Neural cell (in vitro differentiated cells): ENCODE data around the gene S100P. TPM values are rescaled to one million over a fixed set of nuclear protein-coding genes. Genes with fewer than 3 reads are reported as not detected.

Experiments
- H2AFZ ChIP-seq: fragments of 200-600, 300-800 bp; sonication (generic), shearing (Covaris generic); 2 replicates; pipeline ENCODE4 v1.6.0; 2014; ENCODE audit warnings: low read depth, mild to moderate bottlenecking, antibody characterized with exemption, low read length, moderate library complexity
- H3F3A ChIP-seq: fragments of 200-600 bp; shearing (Covaris generic); 2 replicates; pipeline ENCODE4 v1.6.1; 2016; ENCODE audit warnings: mild to moderate bottlenecking, moderate library complexity, mixed read lengths, antibody characterized with exemption, low read length; ENCODE audit not compliant: insufficient read depth, poor library complexity, severe bottlenecking
- H3K27ac ChIP-seq: fragments of 200-600, 300-800 bp; sonication (generic), shearing (Covaris generic); 2 replicates; pipeline ENCODE4 v1.5.1; 2014; ENCODE audit warnings: mild to moderate bottlenecking, low read length, moderate library complexity
- H3K27me3 ChIP-seq: fragments of 300-800, 200-600 bp; sonication (generic), shearing (Covaris generic); 2 replicates; pipeline ENCODE4 v1.6.0; 2014; ENCODE audit warnings: mild to moderate bottlenecking, low read depth, low read length, moderate library complexity; ENCODE audit not compliant: insufficient read depth
- H3K36me3 ChIP-seq: fragments of 300-800, 200-600 bp; sonication (generic), shearing (Covaris generic); 2 replicates; pipeline ENCODE4 v1.5.1; 2014; ENCODE audit warnings: mild to moderate bottlenecking, antibody characterized with exemption, low read length, moderate library complexity; ENCODE audit not compliant: insufficient read depth
- H3K4me2 ChIP-seq: fragments of 300-800, 200-600 bp; sonication (generic), shearing (Covaris generic); 2 replicates; pipeline ENCODE4 v1.6.0; 2014; ENCODE audit warnings: mild to moderate bottlenecking, low read length
- H3K4me3 ChIP-seq: fragments of 300-800, 200-600 bp; sonication (generic), shearing (Covaris generic); 2 replicates; pipeline ENCODE4 v1.5.1; 2014; ENCODE audit warnings: mild to moderate bottlenecking, low read length, moderate library complexity
- H3K79me2 ChIP-seq: fragments of 200-600 bp; shearing (Covaris generic); replicated peaks from 2 replicates; pipeline ENCODE4 v1.6.0; 2014; ENCODE audit warnings: mild to moderate bottlenecking, low read length, moderate library complexity; ENCODE audit not compliant: insufficient read depth
- H3K9ac ChIP-seq: fragments of 300-800, 200-600 bp; sonication (generic), shearing (Covaris generic); 2 replicates; pipeline ENCODE4 v1.6.1; 2016; ENCODE audit warnings: mild to moderate bottlenecking, low read length, mixed read lengths
- H3K9me2 ChIP-seq: fragments of 200-600 bp; shearing (Covaris generic); 2 replicates; pipeline ENCODE4 v1.6.1; 2016; ENCODE audit warnings: mild to moderate bottlenecking, low read length, mixed read lengths; ENCODE audit not compliant: insufficient read depth
- H3K9me3 ChIP-seq: fragments of 200-600, 300-800 bp; sonication (generic), shearing (Covaris generic); 2 replicates; pipeline ENCODE4 v1.6.1; 2016; ENCODE audit warnings: mild to moderate bottlenecking, mixed run types, low read length, moderate library complexity, mixed read lengths
- H4K20me1 ChIP-seq: fragments of 200-600 bp; shearing (Covaris generic); 2 replicates; pipeline ENCODE4 v1.6.1; 2016; ENCODE audit warnings: mild to moderate bottlenecking, mixed run types; ENCODE audit not compliant: insufficient read depth
- CTCF ChIP-seq: fragments of 450-650 bp; IDR thresholded peaks from 2 replicates; pipeline ENCODE4 v1.5.1; 2014; ENCODE audit warnings: antibody characterized with exemption, mild to moderate bottlenecking, moderate library complexity; ENCODE audit not compliant: poor library complexity, severe bottlenecking
- EP300 ChIP-seq: fragments of 450-650 bp; conservative IDR thresholded peaks from 2 replicates; pipeline ENCODE4 v1.6.1; 2014; ENCODE audit warnings: antibody characterized with exemption, mild to moderate bottlenecking, moderate library complexity; ENCODE audit not compliant: poor library complexity, severe bottlenecking
- EZH2 ChIP-seq: fragments of 200-600, 300-800 bp; shearing (Covaris generic), sonication (generic); IDR thresholded peaks from 2 replicates; pipeline ENCODE4 v1.6.1; 2014; ENCODE audit warnings: antibody characterized with exemption, low read length, borderline replicate concordance, mild to moderate bottlenecking; ENCODE audit not compliant: insufficient read depth, poor library complexity, severe bottlenecking
- MXI1 ChIP-seq: fragments of 450-650 bp; conservative IDR thresholded peaks from 2 replicates; pipeline ENCODE4 v1.6.1; 2014; ENCODE audit warnings: antibody characterized with exemption, mild to moderate bottlenecking; ENCODE audit not compliant: poor library complexity, severe bottlenecking
- POLR2AphosphoS5 ChIP-seq: IDR thresholded peaks from 2 replicates; pipeline ENCODE4 v1.6.1; 2012
- RAD21 ChIP-seq: fragments of 450-650 bp; conservative IDR thresholded peaks from 2 replicates; pipeline ENCODE4 v1.6.1; 2014; ENCODE audit warnings: antibody characterized with exemption, mild to moderate bottlenecking, moderate library complexity
- SMC3 ChIP-seq: fragments of 450-650 bp; conservative IDR thresholded peaks from 2 replicates; pipeline ENCODE4 v1.6.1; 2014; ENCODE audit warnings: antibody characterized with exemption, mild to moderate bottlenecking, moderate library complexity; ENCODE audit not compliant: poor library complexity
- TAF1 ChIP-seq: IDR thresholded peaks from 2 replicates; pipeline ENCODE4 v1.6.1; 2012; ENCODE audit warnings: low read depth
- polyA plus RNA-seq: library from polyadenylated mRNA; depleted of rRNA; stranded (reverse); fragments of >200 nt; gene quantifications from 2 replicates; pipeline ENCODE4 v1.2.3, GENCODE V29; 2014
- TF ChIP-seq, protein P1 (sequence below): IDR thresholded peaks from 2 replicates; pipeline ENCODE4 v1.6.1; 2012; ENCODE audit warnings: borderline replicate concordance

Gene S100P
- polyA plus RNA-seq, 1 donor from 2014 or later: not detected

GRCh38 chr4:6658597-6659075 is 35.0 kb upstream of the S100P start:
- Histone ChIP-seq H3K9me2 (no peaks in the 10 kb centered on the region), H3K4me2 (no peak overlapping the region), H3K9ac (no peak overlapping the region), H3K4me3 (no peak overlapping the region), H3K27me3 (no peaks in the 10 kb centered on the region), H4K20me1 (no peaks in the 10 kb centered on the region), H3K36me3 (no peaks in the 10 kb centered on the region), H3K9me3 (no peaks in the 10 kb centered on the region), H2AFZ (no peak overlapping the region), H3K79me2 (no peaks in the 10 kb centered on the region), H3K27ac (no peak overlapping the region), H3F3A (no peaks in the 10 kb centered on the region)
- TF ChIP-seq POLR2AphosphoS5 (no peak), CTCF (no peak), SMC3 (no peak), TAF1 (no peak), MXI1 (no peak), EP300 (no peak)
- TF ChIP-seq, protein P1, sequence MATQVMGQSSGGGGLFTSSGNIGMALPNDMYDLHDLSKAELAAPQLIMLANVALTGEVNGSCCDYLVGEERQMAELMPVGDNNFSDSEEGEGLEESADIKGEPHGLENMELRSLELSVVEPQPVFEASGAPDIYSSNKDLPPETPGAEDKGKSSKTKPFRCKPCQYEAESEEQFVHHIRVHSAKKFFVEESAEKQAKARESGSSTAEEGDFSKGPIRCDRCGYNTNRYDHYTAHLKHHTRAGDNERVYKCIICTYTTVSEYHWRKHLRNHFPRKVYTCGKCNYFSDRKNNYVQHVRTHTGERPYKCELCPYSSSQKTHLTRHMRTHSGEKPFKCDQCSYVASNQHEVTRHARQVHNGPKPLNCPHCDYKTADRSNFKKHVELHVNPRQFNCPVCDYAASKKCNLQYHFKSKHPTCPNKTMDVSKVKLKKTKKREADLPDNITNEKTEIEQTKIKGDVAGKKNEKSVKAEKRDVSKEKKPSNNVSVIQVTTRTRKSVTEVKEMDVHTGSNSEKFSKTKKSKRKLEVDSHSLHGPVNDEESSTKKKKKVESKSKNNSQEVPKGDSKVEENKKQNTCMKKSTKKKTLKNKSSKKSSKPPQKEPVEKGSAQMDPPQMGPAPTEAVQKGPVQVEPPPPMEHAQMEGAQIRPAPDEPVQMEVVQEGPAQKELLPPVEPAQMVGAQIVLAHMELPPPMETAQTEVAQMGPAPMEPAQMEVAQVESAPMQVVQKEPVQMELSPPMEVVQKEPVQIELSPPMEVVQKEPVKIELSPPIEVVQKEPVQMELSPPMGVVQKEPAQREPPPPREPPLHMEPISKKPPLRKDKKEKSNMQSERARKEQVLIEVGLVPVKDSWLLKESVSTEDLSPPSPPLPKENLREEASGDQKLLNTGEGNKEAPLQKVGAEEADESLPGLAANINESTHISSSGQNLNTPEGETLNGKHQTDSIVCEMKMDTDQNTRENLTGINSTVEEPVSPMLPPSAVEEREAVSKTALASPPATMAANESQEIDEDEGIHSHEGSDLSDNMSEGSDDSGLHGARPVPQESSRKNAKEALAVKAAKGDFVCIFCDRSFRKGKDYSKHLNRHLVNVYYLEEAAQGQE: no peak

GRCh38 chr4:6659897-6660296 is 33.8 kb upstream of the S100P start:
- H3K27me3 ChIP-seq: no peaks in the 10 kb centered on the region
- no peaks in the 10 kb centered on the region for H3K79me2 ChIP-seq
- H3K9ac ChIP-seq: no peak overlapping the region
- TF ChIP-seq RAD21: no peak
- no peak for TF ChIP-seq MXI1
- no peak for TF ChIP-seq POLR2AphosphoS5
- no peak for TF ChIP-seq EP300
- TF ChIP-seq CTCF: no peak
- TF ChIP-seq, protein P1: no peak
- TF ChIP-seq SMC3: no peak
- TF ChIP-seq EZH2: no peak
- H3K27ac ChIP-seq: no peak overlapping the region
- no peak overlapping the region for H3K4me2 ChIP-seq
- H3K9me3 ChIP-seq: no peaks in the 10 kb centered on the region
- no peak overlapping the region for H3K4me3 ChIP-seq
- H3K36me3 ChIP-seq: no peaks in the 10 kb centered on the region
- no peaks in the 10 kb centered on the region for H4K20me1 ChIP-seq
- no peak overlapping the region for H2AFZ ChIP-seq
- H3F3A ChIP-seq: no peaks in the 10 kb centered on the region
- H3K9me2 ChIP-seq: no peaks in the 10 kb centered on the region
